Iris pigment epithelial cell (primary cell): ENCODE measurements around the gene RTN1.
A peak's percentile ranks its signal among the peaks of the same experiment; 100 is the strongest.

Experiments
- DNase-seq: peaks from one replicate; pipeline ENCODE4 v3.0.0-alpha.2; 2011; ENCODE audit warnings: low read depth

Gene RTN1

GRCh38 chr14:59850458-59850857, 20.1 kb downstream of the RTN1 start:
- no peak for DNase-seq

- peak; percentile 33 for DNase-seq
Measured at GRCh38 chr14:59849411-59850130, 21.0 kb downstream of the RTN1 start.

- no peak for DNase-seq
Measured at GRCh38 chr14:59848671-59849070, 21.9 kb downstream of the RTN1 start.

GRCh38 chr14:59847711-59848110, 22.9 kb downstream of the RTN1 start:
- no peak for DNase-seq

- no peak for DNase-seq
Measured at GRCh38 chr14:59846595-59846994, 24.0 kb downstream of the RTN1 start.

GRCh38 chr14:59845245-59845644, 25.3 kb downstream of the RTN1 start:
- no peak for DNase-seq

- DNase-seq: no peak
Measured at GRCh38 chr14:59844186-59844812, 26.3 kb downstream of the RTN1 start.

- DNase-seq: no peak
Measured at GRCh38 chr14:59836116-59836515, 34.5 kb downstream of the RTN1 start.

- no peak for DNase-seq
Measured at GRCh38 chr14:59832653-59833294, 37.8 kb downstream of the RTN1 start.

- no peak for DNase-seq
Measured at GRCh38 chr14:59831121-59831730, 39.4 kb downstream of the RTN1 start.

- DNase-seq: no peak
Measured at GRCh38 chr14:59830338-59830734, 40.2 kb downstream of the RTN1 start.

GRCh38 chr14:59829469-59830337, 40.9 kb downstream of the RTN1 start:
- peak; percentile 54 for DNase-seq

- DNase-seq: no peak
Measured at GRCh38 chr14:59828276-59828675, 42.3 kb downstream of the RTN1 start.

- DNase-seq: no peak
Measured at GRCh38 chr14:59827401-59827800, 43.2 kb downstream of the RTN1 start.

GRCh38 chr14:59826150-59826549, 44.4 kb downstream of the RTN1 start:
- no peak for DNase-seq

GRCh38 chr14:59823179-59823578, 47.4 kb downstream of the RTN1 start:
- DNase-seq: no peak

GRCh38 chr14:59819446-59820088, 51.0 kb downstream of the RTN1 start:
- no peak for DNase-seq

- no peak for DNase-seq
Measured at GRCh38 chr14:59816941-59817340, 53.6 kb downstream of the RTN1 start.

GRCh38 chr14:59814988-59815387, 55.6 kb downstream of the RTN1 start:
- no peak for DNase-seq

- DNase-seq: peak; percentile 10
Measured at GRCh38 chr14:59811815-59812214, 58.8 kb downstream of the RTN1 start.

- DNase-seq: no peak
Measured at GRCh38 chr14:59811073-59811472, 59.5 kb downstream of the RTN1 start.
